Activated CD8-positive, alpha-beta T cell treated with anti-CD3 and anti-CD28 coated beads, Interleukin-2, amount 10 ng/mL, durations not matched to agents 7 days and 5 days (primary cell): Measurements from ENCODE around the gene SNTG2. TPM values are rescaled to one million over a fixed set of nuclear protein-coding genes. Genes with fewer than 3 reads are reported as not detected.

Source experiments
- ATAC-seq: fragments of 150-1000 bp; cut with Tn5 transposase; one replicate; pipeline ENCODE4 v1.10.0; 2021; ENCODE audit warnings: moderate library complexity
- CTCF ChIA-PET: fragments of 350-600 bp; sonication (Branson Sonifier 250); formaldehyde crosslinking; loops from one replicate; lab custom pipeline; 2021; ENCODE audit warnings: antibody characterized with exemption; lab: Charles Lee
- POLR2A ChIA-PET: fragments of 350-600 bp; sonication (Branson Sonifier 250); formaldehyde crosslinking; loops from one replicate; lab custom pipeline; 2021; ENCODE audit warnings: antibody characterized with exemption; lab: Charles Lee
- DNase-seq: peaks from one replicate; pipeline ENCODE4 v3.0.0-alpha.2; 2020
- H3K27ac Mint-ChIP-seq: one replicate; pipeline ENCODE4 v1.8.0; 2021; ENCODE audit warnings: mild to moderate bottlenecking, mixed read lengths
- H3K27me3 Mint-ChIP-seq: one replicate; pipeline ENCODE4 v1.8.0; 2021; ENCODE audit warnings: low read depth, mixed read lengths
- H3K36me3 Mint-ChIP-seq: one replicate; pipeline ENCODE4 v1.8.0; 2021; ENCODE audit warnings: low read depth, mixed read lengths
- H3K4me1 Mint-ChIP-seq: one replicate; pipeline ENCODE4 v1.8.0; 2021; ENCODE audit warnings: low read depth, mixed read lengths
- H3K4me3 Mint-ChIP-seq: one replicate; pipeline ENCODE4 v1.8.0; 2021; ENCODE audit warnings: mild to moderate bottlenecking, mixed read lengths
- H3K9me3 Mint-ChIP-seq: one replicate; pipeline ENCODE4 v1.8.0; 2022; ENCODE audit warnings: mixed read lengths; ENCODE audit not compliant: insufficient read depth
- total RNA-seq, 2 experiments: library from RNA; stranded (reverse); gene quantifications; one replicate each; pipeline ENCODE4 v1.2.3, GENCODE V29; 2021

SNTG2 gene
- total RNA-seq, 2 experiments from 2014 or later = 1.6 to 2.5 TPM

GRCh38 chr2:1269812-1270211, 319.2 kb downstream of the SNTG2 start:
- ChIA-PET POLR2A (no interaction called here), CTCF (no interaction called here)
- no peak for DNase-seq
- Mint-ChIP-seq H3K9me3 (no peaks in the 10 kb centered on the region), H3K27me3 (no peaks in the 10 kb centered on the region), H3K4me1 (no peaks in the 10 kb centered on the region), H3K4me3 (no peak overlapping the region), H3K36me3 (no peaks in the 10 kb centered on the region), H3K27ac (no peak overlapping the region)
- no peak for ATAC-seq

GRCh38 chr2:1272835-1273234, 322.2 kb downstream of the SNTG2 start:
- H3K4me1 Mint-ChIP-seq = no peaks in the 10 kb centered on the region
- CTCF ChIA-PET = no interaction called here
- no peaks in the 10 kb centered on the region for H3K36me3 Mint-ChIP-seq
- no peak for DNase-seq
- H3K27me3 Mint-ChIP-seq = no peaks in the 10 kb centered on the region
- H3K9me3 Mint-ChIP-seq = no peaks in the 10 kb centered on the region
- no peak for ATAC-seq
- H3K27ac Mint-ChIP-seq = no peak overlapping the region
- no peak overlapping the region for H3K4me3 Mint-ChIP-seq
- POLR2A ChIA-PET = no interaction called here

- H3K9me3 Mint-ChIP-seq = no peaks in the 10 kb centered on the region
- no peak for ATAC-seq
- CTCF ChIA-PET = no interaction called here
- no peaks in the 10 kb centered on the region for H3K4me1 Mint-ChIP-seq
- DNase-seq = no peak
- POLR2A ChIA-PET = no interaction called here
- H3K36me3 Mint-ChIP-seq = no peaks in the 10 kb centered on the region
- H3K27ac Mint-ChIP-seq = no peak overlapping the region
- H3K27me3 Mint-ChIP-seq = no peaks in the 10 kb centered on the region
- H3K4me3 Mint-ChIP-seq = no peak overlapping the region
Measured at GRCh38 chr2:1277634-1278033, 327.0 kb downstream of the SNTG2 start.

GRCh38 chr2:1278125-1278524, 327.5 kb downstream of the SNTG2 start:
- Mint-ChIP-seq H3K27ac (no peak overlapping the region), H3K4me3 (no peak overlapping the region), H3K4me1 (no peaks in the 10 kb centered on the region), H3K36me3 (no peaks in the 10 kb centered on the region), H3K27me3 (no peaks in the 10 kb centered on the region), H3K9me3 (no peaks in the 10 kb centered on the region)
- no peak for ATAC-seq
- ChIA-PET POLR2A (no interaction called here), CTCF (no interaction called here)
- no peak for DNase-seq

GRCh38 chr2:1278861-1279260, 328.2 kb downstream of the SNTG2 start:
- ATAC-seq = no peak

GRCh38 chr2:1282552-1282951, 331.9 kb downstream of the SNTG2 start:
- ATAC-seq = no peak
- no peak overlapping the region for H3K4me3 Mint-ChIP-seq
- H3K36me3 Mint-ChIP-seq = no peaks in the 10 kb centered on the region
- H3K27ac Mint-ChIP-seq = no peak overlapping the region
- POLR2A ChIA-PET = no interaction called here
- H3K4me1 Mint-ChIP-seq = no peaks in the 10 kb centered on the region
- no peak for DNase-seq
- CTCF ChIA-PET = no interaction called here
- H3K9me3 Mint-ChIP-seq = no peaks in the 10 kb centered on the region
- H3K27me3 Mint-ChIP-seq = no peaks in the 10 kb centered on the region

More at GRCh38 chr2:1278861-1279260, 328.2 kb downstream of the SNTG2 start:
- H3K27ac Mint-ChIP-seq = no peak overlapping the region
- no peaks in the 10 kb centered on the region for H3K9me3 Mint-ChIP-seq
- DNase-seq = no peak
- H3K36me3 Mint-ChIP-seq = no peaks in the 10 kb centered on the region
- CTCF ChIA-PET = no interaction called here
- no peaks in the 10 kb centered on the region for H3K4me1 Mint-ChIP-seq
- H3K27me3 Mint-ChIP-seq = no peaks in the 10 kb centered on the region
- POLR2A ChIA-PET = no interaction called here
- H3K4me3 Mint-ChIP-seq = no peak overlapping the region

GRCh38 chr2:1283020-1283801, 332.6 kb downstream of the SNTG2 start:
- no peaks in the 10 kb centered on the region for H3K9me3 Mint-ChIP-seq
- H3K4me1 Mint-ChIP-seq = no peaks in the 10 kb centered on the region
- no peak overlapping the region for H3K27ac Mint-ChIP-seq
- no peak for DNase-seq
- no peak for ATAC-seq
- H3K36me3 Mint-ChIP-seq = no peaks in the 10 kb centered on the region
- POLR2A ChIA-PET = no interaction called here
- no peak overlapping the region for H3K4me3 Mint-ChIP-seq
- CTCF ChIA-PET = no interaction called here
- no peaks in the 10 kb centered on the region for H3K27me3 Mint-ChIP-seq

- no peaks in the 10 kb centered on the region for H3K36me3 Mint-ChIP-seq
- H3K4me1 Mint-ChIP-seq = no peaks in the 10 kb centered on the region
- POLR2A ChIA-PET = no interaction called here
- no peak for ATAC-seq
- no peak overlapping the region for H3K4me3 Mint-ChIP-seq
- no peaks in the 10 kb centered on the region for H3K9me3 Mint-ChIP-seq
- no peaks in the 10 kb centered on the region for H3K27me3 Mint-ChIP-seq
- no peak for DNase-seq
- no peak overlapping the region for H3K27ac Mint-ChIP-seq
- CTCF ChIA-PET = no interaction called here
Measured at GRCh38 chr2:1283871-1284270, 333.2 kb downstream of the SNTG2 start.

GRCh38 chr2:1286929-1287328, 336.3 kb downstream of the SNTG2 start:
- Mint-ChIP-seq H3K4me3 (no peak overlapping the region), H3K4me1 (no peaks in the 10 kb centered on the region), H3K27ac (no peak overlapping the region), H3K36me3 (no peaks in the 10 kb centered on the region), H3K27me3 (no peaks in the 10 kb centered on the region), H3K9me3 (no peaks in the 10 kb centered on the region)
- ChIA-PET CTCF (no interaction called here), POLR2A (no interaction called here)
- no peak for ATAC-seq
- DNase-seq = no peak

- H3K4me3 Mint-ChIP-seq = no peak overlapping the region
- POLR2A ChIA-PET = no interaction called here
- no peaks in the 10 kb centered on the region for H3K27me3 Mint-ChIP-seq
- H3K4me1 Mint-ChIP-seq = no peaks in the 10 kb centered on the region
- no peaks in the 10 kb centered on the region for H3K9me3 Mint-ChIP-seq
- DNase-seq (no peak), ATAC-seq (no peak)
- H3K36me3 Mint-ChIP-seq = no peaks in the 10 kb centered on the region
- H3K27ac Mint-ChIP-seq = no peak overlapping the region
- CTCF ChIA-PET = no interaction called here
Measured at GRCh38 chr2:1287427-1287826, 336.8 kb downstream of the SNTG2 start.

- ATAC-seq (no peak), DNase-seq (no peak)
- Mint-ChIP-seq H3K27ac (no peak overlapping the region), H3K9me3 (no peaks in the 10 kb centered on the region), H3K27me3 (no peaks in the 10 kb centered on the region), H3K4me3 (no peak overlapping the region), H3K36me3 (no peaks in the 10 kb centered on the region), H3K4me1 (no peaks in the 10 kb centered on the region)
- POLR2A ChIA-PET = no interaction called here
- CTCF ChIA-PET = no interaction called here
Measured at GRCh38 chr2:1294900-1295299, 344.3 kb downstream of the SNTG2 start.

GRCh38 chr2:1295740-1296139, 345.1 kb downstream of the SNTG2 start:
- POLR2A ChIA-PET = no interaction called here
- H3K9me3 Mint-ChIP-seq = no peaks in the 10 kb centered on the region
- CTCF ChIA-PET = no interaction called here

More at GRCh38 chr2:1295740-1296139, 345.1 kb downstream of the SNTG2 start:
- DNase-seq (no peak), ATAC-seq (no peak)
- Mint-ChIP-seq H3K27ac (no peak overlapping the region), H3K4me3 (no peak overlapping the region), H3K4me1 (no peaks in the 10 kb centered on the region), H3K36me3 (no peaks in the 10 kb centered on the region), H3K27me3 (no peaks in the 10 kb centered on the region)
